Glutamatergic neuron (in vitro differentiated cells): Measurements from ENCODE around the gene TAF7L. TPM values are rescaled to one million over a fixed set of nuclear protein-coding genes. Genes with fewer than 3 reads are reported as not detected.

Experiments used
- DNase-seq: peaks from one replicate; pipeline ENCODE4 v3.0.0; 2022
- H3K27ac Mint-ChIP-seq: one replicate; pipeline ENCODE4 v1.8.0; 2020; ENCODE audit warnings: mild to moderate bottlenecking, mixed read lengths, inconsistent platforms; ENCODE audit not compliant: unreplicated experiment
- H3K27me3 Mint-ChIP-seq: one replicate; pipeline ENCODE4 v1.8.0; 2020; ENCODE audit warnings: mild to moderate bottlenecking, moderate library complexity, mixed read lengths, inconsistent platforms; ENCODE audit not compliant: unreplicated experiment
- H3K36me3 Mint-ChIP-seq: one replicate; pipeline ENCODE4 v1.8.0; 2020; ENCODE audit warnings: mild to moderate bottlenecking, mixed read lengths, inconsistent platforms; ENCODE audit not compliant: unreplicated experiment
- H3K4me1 Mint-ChIP-seq: one replicate; pipeline ENCODE4 v1.8.0; 2020; ENCODE audit warnings: mild to moderate bottlenecking, low read depth, mixed read lengths, inconsistent platforms; ENCODE audit not compliant: unreplicated experiment
- H3K4me3 Mint-ChIP-seq: one replicate; pipeline ENCODE4 v1.8.0; 2020; ENCODE audit warnings: mild to moderate bottlenecking, mixed read lengths, inconsistent platforms; ENCODE audit not compliant: unreplicated experiment
- H3K9me3 Mint-ChIP-seq: one replicate; pipeline ENCODE4 v1.8.0; 2020; ENCODE audit warnings: mild to moderate bottlenecking, moderate library complexity, mixed read lengths, inconsistent platforms; ENCODE audit not compliant: unreplicated experiment
- total RNA-seq: library from RNA; stranded (reverse); fragmentation: NEBNext Ultra II Directional; extraction: Animal tissue kit (Norgen Biotek cat#: 25700); gene quantifications from one replicate; pipeline ENCODE4 v1.2.1, GENCODE V29; 2021; ENCODE audit not compliant: unreplicated experiment
- TF ChIP-seq, protein P1 (sequence below): fragments of 200-600 bp; sonication (generic); IDR thresholded peaks from one replicate; pipeline ENCODE4 v1.5.0; 2021; ENCODE audit not compliant: partially characterized antibody, unreplicated experiment

The TAF7L gene
- total RNA-seq, 1 donor from 2014 or later: 0.25 TPM

DNA sequence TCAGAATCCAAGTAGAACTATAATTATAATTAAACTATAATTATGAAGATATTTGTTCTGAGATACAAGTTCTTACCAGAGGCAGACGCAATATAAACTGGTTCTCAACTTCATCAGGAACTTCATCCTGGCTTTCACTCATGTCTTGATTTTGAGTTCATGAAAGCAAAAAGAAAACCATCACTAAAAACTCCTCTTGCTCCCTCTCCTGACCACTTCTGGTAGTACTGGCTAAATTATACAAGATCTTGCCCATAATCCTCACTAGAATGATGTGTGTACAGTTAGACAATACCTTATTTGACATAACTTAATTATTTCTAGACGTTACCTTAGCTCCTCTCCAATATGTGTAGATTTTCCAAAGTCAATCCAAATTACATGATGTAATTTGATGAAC is 3.7 kb downstream of the TAF7L start:
- Mint-ChIP-seq H3K4me3 (no peak overlapping the region), H3K36me3 (no peaks in the 10 kb centered on the region), H3K27me3 (no peaks in the 10 kb centered on the region), H3K27ac (no peak overlapping the region), H3K9me3 (no peaks in the 10 kb centered on the region), H3K4me1 (no peaks in the 10 kb centered on the region)
- no peak for DNase-seq
- TF ChIP-seq, protein P1, sequence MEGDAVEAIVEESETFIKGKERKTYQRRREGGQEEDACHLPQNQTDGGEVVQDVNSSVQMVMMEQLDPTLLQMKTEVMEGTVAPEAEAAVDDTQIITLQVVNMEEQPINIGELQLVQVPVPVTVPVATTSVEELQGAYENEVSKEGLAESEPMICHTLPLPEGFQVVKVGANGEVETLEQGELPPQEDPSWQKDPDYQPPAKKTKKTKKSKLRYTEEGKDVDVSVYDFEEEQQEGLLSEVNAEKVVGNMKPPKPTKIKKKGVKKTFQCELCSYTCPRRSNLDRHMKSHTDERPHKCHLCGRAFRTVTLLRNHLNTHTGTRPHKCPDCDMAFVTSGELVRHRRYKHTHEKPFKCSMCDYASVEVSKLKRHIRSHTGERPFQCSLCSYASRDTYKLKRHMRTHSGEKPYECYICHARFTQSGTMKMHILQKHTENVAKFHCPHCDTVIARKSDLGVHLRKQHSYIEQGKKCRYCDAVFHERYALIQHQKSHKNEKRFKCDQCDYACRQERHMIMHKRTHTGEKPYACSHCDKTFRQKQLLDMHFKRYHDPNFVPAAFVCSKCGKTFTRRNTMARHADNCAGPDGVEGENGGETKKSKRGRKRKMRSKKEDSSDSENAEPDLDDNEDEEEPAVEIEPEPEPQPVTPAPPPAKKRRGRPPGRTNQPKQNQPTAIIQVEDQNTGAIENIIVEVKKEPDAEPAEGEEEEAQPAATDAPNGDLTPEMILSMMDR: peak; percentile 52

DNA sequence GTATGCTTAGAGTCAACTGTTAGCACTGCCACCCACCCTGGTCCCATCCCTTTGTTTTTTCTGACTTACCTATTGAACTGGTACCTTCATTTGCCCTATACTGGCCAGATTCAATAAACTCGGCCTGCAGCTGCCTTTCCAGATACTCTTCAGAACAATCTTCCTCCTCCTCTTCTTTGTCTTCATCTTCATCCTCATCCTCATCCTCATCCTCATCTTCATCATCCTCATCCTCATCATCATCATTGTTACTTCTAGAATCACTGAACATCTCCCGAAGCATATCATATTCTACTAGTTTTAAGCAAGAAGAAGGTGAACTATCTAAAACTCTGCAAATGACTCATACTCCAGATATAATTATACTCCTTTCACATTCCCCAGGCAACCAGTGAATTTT is 14.9 kb downstream of the TAF7L start:
- no peak overlapping the region for H3K27ac Mint-ChIP-seq
- TF ChIP-seq, protein P1: no peak
- DNase-seq: no peak
- H3K4me3 Mint-ChIP-seq: no peak overlapping the region
- H3K4me1 Mint-ChIP-seq: no peaks in the 10 kb centered on the region
- no peaks in the 10 kb centered on the region for H3K9me3 Mint-ChIP-seq
- H3K36me3 Mint-ChIP-seq: no peaks in the 10 kb centered on the region
- no peaks in the 10 kb centered on the region for H3K27me3 Mint-ChIP-seq

DNA sequence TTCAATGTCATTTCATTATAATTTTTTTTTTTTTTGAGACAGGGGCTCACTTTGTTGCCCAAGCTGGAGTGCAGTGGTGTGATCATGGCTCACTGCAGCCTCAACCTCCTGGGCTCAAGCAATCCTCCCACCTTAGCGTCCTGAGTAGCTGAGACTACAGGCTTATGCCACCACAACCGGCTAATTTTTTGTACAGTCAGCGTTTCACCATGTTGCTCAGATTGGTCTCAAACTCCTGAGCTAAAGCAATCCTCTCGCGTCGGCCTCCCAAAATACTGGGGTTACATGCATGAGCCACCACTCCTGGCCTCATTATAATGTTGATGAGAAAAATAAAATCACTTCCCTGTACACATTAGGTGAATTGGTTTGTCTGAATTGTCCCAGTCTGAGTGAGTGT is 16.9 kb downstream of the TAF7L start:
- no peak overlapping the region for H3K4me3 Mint-ChIP-seq
- H3K9me3 Mint-ChIP-seq: no peaks in the 10 kb centered on the region
- no peaks in the 10 kb centered on the region for H3K36me3 Mint-ChIP-seq
- H3K27me3 Mint-ChIP-seq: no peaks in the 10 kb centered on the region
- H3K27ac Mint-ChIP-seq: no peak overlapping the region
- no peaks in the 10 kb centered on the region for H3K4me1 Mint-ChIP-seq
- TF ChIP-seq, protein P1: no peak
- no peak for DNase-seq

DNA sequence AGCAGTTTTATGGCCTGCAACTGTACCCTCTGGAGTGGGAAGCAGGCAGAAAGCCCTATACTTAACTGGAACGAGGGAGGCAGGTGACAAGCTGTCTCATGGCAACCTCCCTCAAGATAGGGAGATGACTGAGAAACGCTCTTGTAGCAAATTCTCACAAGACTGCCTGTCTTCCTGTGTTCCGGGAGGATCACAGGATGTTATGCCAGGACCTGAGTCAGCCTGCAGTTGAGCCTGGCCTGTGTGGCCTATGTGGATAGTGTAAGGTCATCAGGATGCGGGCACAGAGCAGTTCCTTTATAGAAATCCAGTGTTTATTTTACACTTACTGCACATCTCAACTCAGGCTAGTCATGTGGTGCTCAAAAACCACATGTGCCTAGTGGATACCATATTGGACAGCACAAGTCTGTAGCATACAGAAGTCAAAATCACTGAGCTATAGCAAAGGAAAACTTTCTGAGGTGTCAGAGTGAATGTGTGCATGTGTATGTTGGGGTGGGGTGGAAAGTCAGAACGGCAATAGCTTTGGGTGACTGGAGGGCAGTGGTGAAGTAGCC is 25.2 kb downstream of the TAF7L start:
- Mint-ChIP-seq H3K27ac (no peak overlapping the region), H3K9me3 (no peaks in the 10 kb centered on the region), H3K4me1 (no peaks in the 10 kb centered on the region), H3K27me3 (no peaks in the 10 kb centered on the region), H3K4me3 (no peak overlapping the region), H3K36me3 (no peaks in the 10 kb centered on the region)
- TF ChIP-seq, protein P1: no peak
- DNase-seq: no peak

DNA sequence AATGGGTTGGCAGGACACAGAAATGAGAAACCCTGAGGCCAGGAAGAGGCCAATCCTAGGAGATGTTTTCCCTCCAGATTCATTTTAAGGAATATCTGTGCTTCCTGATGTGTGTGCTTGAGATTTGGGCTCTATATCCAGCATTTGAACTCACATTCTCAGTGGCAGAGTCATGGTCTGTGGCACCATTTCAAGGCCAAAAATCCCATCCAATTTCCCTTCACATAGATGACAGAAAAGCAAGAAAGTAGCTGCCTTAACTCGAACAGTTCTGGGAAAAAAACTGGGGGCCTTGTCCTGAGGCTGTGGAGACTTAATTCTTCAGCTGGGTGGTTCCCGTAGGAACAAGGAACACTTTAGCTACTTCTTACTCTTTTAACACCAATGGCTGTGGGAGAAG is 27.4 kb downstream of the TAF7L start:
- Mint-ChIP-seq H3K4me1 (no peaks in the 10 kb centered on the region), H3K27me3 (no peaks in the 10 kb centered on the region), H3K36me3 (no peaks in the 10 kb centered on the region), H3K27ac (no peak overlapping the region), H3K9me3 (no peaks in the 10 kb centered on the region), H3K4me3 (no peak overlapping the region)
- no peak for DNase-seq
- TF ChIP-seq, protein P1: no peak
